Activated CD8-positive, alpha-beta memory T cell treated with anti-CD3 and anti-CD28 coated beads, Interleukin-2, amount 10 ng/mL, durations not matched to agents 7 days and 5 days (primary cell): Measurements from ENCODE around the gene UBE2D2. TPM values are rescaled to one million over a fixed set of nuclear protein-coding genes. Genes with fewer than 3 reads are reported as not detected.
"Not testable (repeated sequence)": the region's sequence is repeated elsewhere in the genome, so short reads cannot be mapped to it uniquely, and the experiment has no call there.

Source experiments
- ATAC-seq: fragments of 150-1000 bp; cut with Tn5 transposase; one replicate; pipeline ENCODE4 v1.10.0; 2021; ENCODE audit warnings: moderate library complexity
- CTCF ChIA-PET: fragments of 350-600 bp; sonication (Branson Sonifier 250); formaldehyde crosslinking; loops from one replicate; lab custom pipeline; 2021; ENCODE audit warnings: antibody characterized with exemption; lab: Charles Lee
- DNase-seq: peaks from one replicate; pipeline ENCODE4 v3.0.0-alpha.2; 2020
- H3K27ac Mint-ChIP-seq: one replicate; pipeline ENCODE4 v1.8.0; 2021; ENCODE audit warnings: mild to moderate bottlenecking, mixed read lengths
- H3K27me3 Mint-ChIP-seq: one replicate; pipeline ENCODE4 v1.8.0; 2021; ENCODE audit warnings: mixed read lengths
- H3K36me3 Mint-ChIP-seq: one replicate; pipeline ENCODE4 v1.8.0; 2021; ENCODE audit warnings: mild to moderate bottlenecking, mixed read lengths
- H3K4me1 Mint-ChIP-seq: one replicate; pipeline ENCODE4 v1.8.0; 2021; ENCODE audit warnings: mixed read lengths
- H3K4me3 Mint-ChIP-seq: one replicate; pipeline ENCODE4 v1.8.0; 2021; ENCODE audit warnings: mild to moderate bottlenecking, moderate library complexity, mixed read lengths
- H3K9me3 Mint-ChIP-seq: one replicate; pipeline ENCODE4 v1.8.0; 2022; ENCODE audit warnings: low read depth, mixed read lengths
- total RNA-seq, 2 experiments: library from RNA; stranded (reverse); gene quantifications; one replicate each; pipeline ENCODE4 v1.2.3, GENCODE V29; 2021

UBE2D2 gene
- total RNA-seq, 2 experiments from 2014 or later: 201 to 244 TPM

- CTCF ChIA-PET: interaction anchor here (1.0 to 1.3 kb wide), 2 partner anchors 22 to 23 kb away, joined by 3 read pairs; no protein-coding TSS in a partner anchor
- peaks cover 12% of the 10 kb centered on the region for H3K4me1 Mint-ChIP-seq
- DNase-seq (no peak), ATAC-seq (no peak)
- H3K27me3 Mint-ChIP-seq: no peaks in the 10 kb centered on the region
- peaks cover 35% of the 10 kb centered on the region for H3K36me3 Mint-ChIP-seq
- no peaks in the 10 kb centered on the region for H3K9me3 Mint-ChIP-seq
- H3K4me3 Mint-ChIP-seq: no peak overlapping the region
- no peak overlapping the region for H3K27ac Mint-ChIP-seq
Measured at GRCh38 chr5:139600336-139600949, 39.3 kb downstream of the UBE2D2 start.

- ATAC-seq (no peak), DNase-seq (no peak)
- Mint-ChIP-seq H3K27me3 (no peaks in the 10 kb centered on the region), H3K9me3 (no peaks in the 10 kb centered on the region), H3K4me3 (no peak overlapping the region), H3K4me1 (peaks cover 14% of the 10 kb centered on the region), H3K36me3 (peaks cover 33% of the 10 kb centered on the region), H3K27ac (no peak overlapping the region)
- CTCF ChIA-PET: no interaction called here
Measured at GRCh38 chr5:139601429-139601828, 40.3 kb downstream of the UBE2D2 start.

GRCh38 chr5:139601948-139602347 is 40.8 kb downstream of the UBE2D2 start:
- DNase-seq, H3K9me3 Mint-ChIP-seq, ATAC-seq, CTCF ChIA-PET, H3K27me3 Mint-ChIP-seq, H3K27ac Mint-ChIP-seq, H3K4me3 Mint-ChIP-seq: not testable (repeated sequence)
- H3K4me1 Mint-ChIP-seq: peaks cover 14% of the 10 kb centered on the region
- peaks cover 33% of the 10 kb centered on the region for H3K36me3 Mint-ChIP-seq

- Mint-ChIP-seq H3K27me3 (no peaks in the 10 kb centered on the region), H3K4me1 (peaks cover 12% of the 10 kb centered on the region), H3K36me3 (peaks cover 26% of the 10 kb centered on the region), H3K9me3 (no peaks in the 10 kb centered on the region), H3K27ac (peak overlapping the region; percentile 21), H3K4me3 (no peak overlapping the region)
- ATAC-seq (no peak), DNase-seq (no peak)
- CTCF ChIA-PET: interaction anchor here (1.1 to 1.5 kb wide), 3 partner anchors 9 to 204 kb away, joined by 3 to 4 read pairs (median 3); no protein-coding TSS in a partner anchor
Measured at GRCh38 chr5:139605887-139606286, 44.7 kb downstream of the UBE2D2 start.

GRCh38 chr5:139611703-139612584 is 50.8 kb downstream of the UBE2D2 start:
- no peaks in the 10 kb centered on the region for H3K9me3 Mint-ChIP-seq
- ATAC-seq: peak; percentile 49
- DNase-seq: no peak
- H3K36me3 Mint-ChIP-seq: peaks cover 19% of the 10 kb centered on the region
- H3K4me1 Mint-ChIP-seq: peaks cover 26% of the 10 kb centered on the region
- no peaks in the 10 kb centered on the region for H3K27me3 Mint-ChIP-seq
- peak overlapping the region; percentile 28 for H3K27ac Mint-ChIP-seq
- CTCF ChIA-PET: interaction anchor here (0.8 to 2.0 kb wide), 5 partner anchors 13 to 191 kb away, joined by 3 to 9 read pairs (median 4); no protein-coding TSS in a partner anchor
- H3K4me3 Mint-ChIP-seq: no peak overlapping the region

- DNase-seq (no peak), ATAC-seq (no peak)
- CTCF ChIA-PET: interaction anchor here (1.2 to 1.3 kb wide), 2 partner anchors 9 to 14 kb away, joined by 3 read pairs; no protein-coding TSS in a partner anchor
- peaks cover 6% of the 10 kb centered on the region for H3K4me1 Mint-ChIP-seq
- H3K9me3 Mint-ChIP-seq: no peaks in the 10 kb centered on the region
- no peaks in the 10 kb centered on the region for H3K27me3 Mint-ChIP-seq
- H3K4me3 Mint-ChIP-seq: no peak overlapping the region
- H3K27ac Mint-ChIP-seq: no peak overlapping the region
- H3K36me3 Mint-ChIP-seq: peaks cover 47% of the 10 kb centered on the region
Measured at GRCh38 chr5:139619861-139620260, 58.7 kb downstream of the UBE2D2 start.

GRCh38 chr5:139625398-139625797 is 64.3 kb downstream of the UBE2D2 start:
- H3K4me3 Mint-ChIP-seq, H3K4me1 Mint-ChIP-seq, H3K27ac Mint-ChIP-seq, H3K27me3 Mint-ChIP-seq, H3K9me3 Mint-ChIP-seq, DNase-seq, ATAC-seq: not testable (repeated sequence)
- CTCF ChIA-PET: interaction anchor here (0.7 to 1.2 kb wide), 3 partner anchors 108 to 141 kb away, joined by 3 to 4 read pairs (median 3); no protein-coding TSS in a partner anchor
- peaks cover 50% of the 10 kb centered on the region for H3K36me3 Mint-ChIP-seq

- no peaks in the 10 kb centered on the region for H3K9me3 Mint-ChIP-seq
- CTCF ChIA-PET: interaction anchor here (0.6 to 8.3 kb wide), 6 partner anchors 32 to 144 kb away, joined by 3 to 215 read pairs (median 44); no protein-coding TSS in a partner anchor
- no peak for DNase-seq
- peaks cover 29% of the 10 kb centered on the region for H3K36me3 Mint-ChIP-seq
- H3K27me3 Mint-ChIP-seq: no peaks in the 10 kb centered on the region
- peaks cover 35% of the 10 kb centered on the region for H3K4me1 Mint-ChIP-seq
- no peak for ATAC-seq
- H3K27ac Mint-ChIP-seq: peak overlapping the region; percentile 49
- no peak overlapping the region for H3K4me3 Mint-ChIP-seq
Measured at GRCh38 chr5:139630855-139631254, 69.7 kb downstream of the UBE2D2 start.

GRCh38 chr5:139631520-139632165 is 70.5 kb downstream of the UBE2D2 start:
- H3K9me3 Mint-ChIP-seq: no peaks in the 10 kb centered on the region
- H3K27ac Mint-ChIP-seq: peak overlapping the region; percentile 35
- peaks cover 43% of the 10 kb centered on the region for H3K4me1 Mint-ChIP-seq
- ATAC-seq (no peak), DNase-seq (no peak)
- no peaks in the 10 kb centered on the region for H3K27me3 Mint-ChIP-seq
- H3K4me3 Mint-ChIP-seq: no peak overlapping the region
- CTCF ChIA-PET: interaction anchor here (0.5 to 8.5 kb wide), 14 partner anchors 15 to 143 kb away, joined by 3 to 215 read pairs (median 6); partner anchors contain the start of gene CXXC5
- H3K36me3 Mint-ChIP-seq: peaks cover 28% of the 10 kb centered on the region

GRCh38 chr5:139633295-139634027 is 72.3 kb downstream of the UBE2D2 start:
- peaks cover 18% of the 10 kb centered on the region for H3K36me3 Mint-ChIP-seq
- H3K27ac Mint-ChIP-seq: peak overlapping the region; percentile 29
- H3K9me3 Mint-ChIP-seq: no peaks in the 10 kb centered on the region
- DNase-seq (peak; percentile 78), ATAC-seq (peak; percentile 40)
- CTCF ChIA-PET: interaction anchor here (0.7 to 8.5 kb wide), 34 partner anchors 9 to 338 kb away, joined by 3 to 215 read pairs (median 5); partner anchors contain the start of genes CXXC5 and UBE2D2
- H3K27me3 Mint-ChIP-seq: no peaks in the 10 kb centered on the region
- peaks cover 52% of the 10 kb centered on the region for H3K4me1 Mint-ChIP-seq
- H3K4me3 Mint-ChIP-seq: no peak overlapping the region

- Mint-ChIP-seq H3K36me3 (peaks cover 15% of the 10 kb centered on the region), H3K4me3 (no peak overlapping the region), H3K4me1 (peaks cover 56% of the 10 kb centered on the region), H3K9me3 (no peaks in the 10 kb centered on the region), H3K27ac (no peak overlapping the region), H3K27me3 (no peaks in the 10 kb centered on the region)
- no peak for ATAC-seq
- no peak for DNase-seq
- CTCF ChIA-PET: interaction anchor here (0.7 to 8.5 kb wide), 34 partner anchors 10 to 337 kb away, joined by 3 to 215 read pairs (median 5); partner anchors contain the start of genes CXXC5 and UBE2D2
Measured at GRCh38 chr5:139634028-139634325, 72.8 kb downstream of the UBE2D2 start.

- no peaks in the 10 kb centered on the region for H3K27me3 Mint-ChIP-seq
- CTCF ChIA-PET: interaction anchor here (0.7 to 8.5 kb wide), 27 partner anchors 7 to 227 kb away, joined by 3 to 215 read pairs (median 9); partner anchors contain the start of genes CXXC5 and UBE2D2
- no peaks in the 10 kb centered on the region for H3K9me3 Mint-ChIP-seq
- peaks cover 58% of the 10 kb centered on the region for H3K4me1 Mint-ChIP-seq
- DNase-seq (no peak), ATAC-seq (no peak)
- H3K36me3 Mint-ChIP-seq: peaks cover 11% of the 10 kb centered on the region
- H3K27ac Mint-ChIP-seq: peak overlapping the region; percentile 91
- H3K4me3 Mint-ChIP-seq: no peak overlapping the region
Measured at GRCh38 chr5:139634541-139634940, 73.4 kb downstream of the UBE2D2 start.
